Hepatocyte (in vitro differentiated cells): ENCODE results near the gene TEX29. TPM values are rescaled to one million over a fixed set of nuclear protein-coding genes. Genes with fewer than 3 reads are reported as not detected.

Experiments
- DNase-seq: peaks from one replicate; pipeline ENCODE4 v3.0.0-alpha.2; 2016; ENCODE audit warnings: low spot score
- H2AFZ ChIP-seq: fragments of 200-600 bp; sonication (generic); 2 replicates; pipeline ENCODE4 v1.6.0; 2016; ENCODE audit warnings: antibody characterized with exemption, mild to moderate bottlenecking
- H3K27ac ChIP-seq: fragments of 200-600 bp; sonication (generic); 2 replicates; pipeline ENCODE4 v1.5.1; 2016; ENCODE audit warnings: mild to moderate bottlenecking
- H3K27me3 ChIP-seq: fragments of 200-600 bp; sonication (generic); 2 replicates; pipeline ENCODE4 v1.6.1; 2016
- H3K36me3 ChIP-seq: fragments of 200-600 bp; sonication (generic); replicated peaks from 2 replicates; pipeline ENCODE4 v1.5.1; 2016; ENCODE audit warnings: low read depth; ENCODE audit not compliant: insufficient read depth
- H3K4me1 ChIP-seq: fragments of 200-600 bp; sonication (generic); 2 replicates; pipeline ENCODE4 v1.5.1; 2016; ENCODE audit warnings: mild to moderate bottlenecking, moderate library complexity; ENCODE audit not compliant: insufficient read depth
- H3K4me2 ChIP-seq: fragments of 200-600 bp; sonication (generic); 2 replicates; pipeline ENCODE4 v1.6.0; 2016
- H3K4me3 ChIP-seq: fragments of 200-600 bp; sonication (generic); 2 replicates; pipeline ENCODE4 v1.5.1; 2016; ENCODE audit warnings: mild to moderate bottlenecking
- H3K79me2 ChIP-seq: fragments of 200-600 bp; sonication (generic); 2 replicates; pipeline ENCODE4 v1.6.0; 2017; ENCODE audit warnings: mild to moderate bottlenecking
- H3K9me2 ChIP-seq: fragments of 200-600 bp; sonication (generic); replicated peaks from 2 replicates; pipeline ENCODE4 v1.6.0; 2017; ENCODE audit warnings: mild to moderate bottlenecking; ENCODE audit not compliant: insufficient read depth
- H3K9me3 ChIP-seq: fragments of 200-600 bp; sonication (generic); 2 replicates; pipeline ENCODE4 v1.5.1; 2016; ENCODE audit warnings: low read depth, mild to moderate bottlenecking
- H4K20me1 ChIP-seq: fragments of 200-600 bp; sonication (generic); 2 replicates; pipeline ENCODE4 v1.6.0; 2016; ENCODE audit warnings: mild to moderate bottlenecking; ENCODE audit not compliant: insufficient read depth, poor library complexity, severe bottlenecking
- EZH2 ChIP-seq: fragments of 200-600 bp; sonication (generic); IDR thresholded peaks from 2 replicates; pipeline ENCODE4 v1.6.1; 2016; ENCODE audit warnings: antibody characterized with exemption, mild to moderate bottlenecking, borderline replicate concordance
- EZH2phosphoT487 ChIP-seq: fragments of 200-600 bp; sonication (generic); IDR thresholded peaks from one replicate; pipeline ENCODE4 v1.6.1; 2018; ENCODE audit warnings: antibody characterized with exemption, mild to moderate bottlenecking, low read depth, moderate library complexity; ENCODE audit not compliant: unreplicated experiment, severe bottlenecking
- WGBS: methylation state at CpG from one replicate; pipeline ENCODE4 v1.1.6; 2016; ENCODE audit warnings: low lambda C conversion rate; ENCODE audit errors: missing lambda C conversion rate; 5-methylcytosine and 5-hydroxymethylcytosine counted together
- polyA plus RNA-seq: library from polyadenylated mRNA; unstranded; fragments of >200 nt; fragmentation: Nextera tagmentation; extraction: Ambion mirVana; gene quantifications from 2 replicates; pipeline ENCODE4 v1.2.1, GENCODE V29; 2016
- total RNA-seq: library from RNA; depleted of rRNA; stranded (reverse); fragments of >200 nt; gene quantifications from 2 replicates; pipeline ENCODE4 v1.2.3, GENCODE V29; 2014
- TF ChIP-seq, protein P1 (sequence below): fragments of 200-600 bp; sonication (generic); IDR thresholded peaks from 2 replicates; pipeline ENCODE4 v1.5.1; 2016; ENCODE audit warnings: antibody characterized with exemption, mild to moderate bottlenecking; ENCODE audit not compliant: poor library complexity

The TEX29 gene
- total and polyA plus RNA-seq, 2 experiments from 2014 or later: 0.83 to 1.8 TPM

DNA sequence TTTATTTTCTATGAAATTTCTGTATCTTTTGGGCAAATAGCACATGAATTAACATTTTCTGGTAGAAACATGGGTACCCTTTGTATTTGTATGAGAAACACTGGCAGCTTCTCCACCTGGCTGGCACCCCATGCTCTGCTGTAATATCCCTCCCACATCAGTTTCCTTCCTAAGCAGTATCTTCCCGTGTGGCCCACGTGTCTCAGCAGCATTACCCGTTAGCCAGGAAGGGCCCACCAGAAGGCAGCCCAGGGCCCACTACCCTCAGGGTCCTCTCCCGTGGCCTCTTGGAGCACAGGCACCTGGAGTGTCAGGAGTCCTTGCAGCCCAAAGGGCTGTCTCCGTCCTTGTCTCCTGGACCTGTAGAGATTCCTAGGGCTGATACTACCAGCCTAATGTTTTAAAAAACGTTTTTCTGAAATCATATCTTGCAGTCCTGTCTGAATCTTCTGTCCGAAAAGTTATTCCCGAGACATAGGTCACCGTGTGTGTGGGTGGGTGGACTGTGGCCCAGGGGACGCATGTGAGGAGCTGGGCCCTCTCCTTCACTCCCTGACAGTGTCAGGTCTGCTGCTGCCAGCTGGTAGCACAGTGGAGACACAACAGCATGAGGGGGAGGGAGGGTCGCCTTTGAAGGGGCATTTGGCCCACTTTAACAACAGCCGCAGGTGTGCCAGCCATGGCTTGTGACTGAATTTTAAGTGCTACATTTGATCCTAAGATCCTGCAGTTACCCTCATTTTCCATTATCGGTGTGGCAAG, 22.0 kb upstream of the TEX29 start:
- H3K4me2 ChIP-seq: no peak overlapping the region
- H3K36me3 ChIP-seq: no peaks in the 10 kb centered on the region
- H3K9me3 ChIP-seq: no peaks in the 10 kb centered on the region

DNA sequence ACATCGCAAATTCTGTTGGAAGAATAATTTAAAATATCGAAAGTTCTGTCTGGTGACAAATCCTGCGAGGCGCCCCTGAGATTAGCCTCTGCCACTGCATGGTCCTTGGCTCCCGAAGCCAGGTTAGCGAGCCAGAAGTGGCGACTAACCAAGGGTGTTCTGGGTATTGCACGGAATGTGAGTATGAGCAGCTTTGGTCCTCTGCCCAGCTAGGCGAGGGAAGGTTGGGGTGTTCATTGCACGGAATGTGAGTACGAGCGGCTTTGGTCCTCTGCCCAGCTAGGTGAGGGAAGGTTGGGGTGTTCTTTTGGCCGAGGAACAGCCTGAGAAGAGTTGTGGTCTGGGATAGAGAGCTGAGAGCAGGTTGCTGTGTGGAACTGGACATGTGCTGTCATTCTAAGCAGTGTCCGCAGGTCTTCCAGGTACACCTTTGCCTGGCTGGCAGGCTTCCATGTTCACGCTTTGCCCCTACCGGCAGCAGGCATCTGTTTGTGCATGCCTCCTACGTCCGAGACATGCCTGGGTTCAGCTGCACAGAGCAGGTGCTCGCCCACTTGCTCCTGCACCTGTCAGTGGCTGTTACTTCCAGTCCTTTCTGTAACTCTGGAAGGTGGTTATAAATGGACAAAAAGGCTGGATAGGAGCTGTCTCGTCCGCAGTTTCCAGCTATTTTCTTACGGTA, 18.3 kb upstream of the TEX29 start:
- no peaks in the 10 kb centered on the region for H3K79me2 ChIP-seq
- no peaks in the 10 kb centered on the region for H3K9me2 ChIP-seq
- H3K27ac ChIP-seq: no peak overlapping the region
- H3K4me1 ChIP-seq: no peaks in the 10 kb centered on the region
- H3K4me2 ChIP-seq: no peak overlapping the region
- H2AFZ ChIP-seq: no peak overlapping the region
- H3K9me3 ChIP-seq: no peaks in the 10 kb centered on the region
- no peaks in the 10 kb centered on the region for H3K36me3 ChIP-seq
- WGBS: 97% methylated on average over 22 of the region's 22 CpGs
- no peaks in the 10 kb centered on the region for H3K27me3 ChIP-seq
- no peak for DNase-seq
- TF ChIP-seq EZH2 (no peak), EZH2phosphoT487 (no peak)
- TF ChIP-seq, protein P1, sequence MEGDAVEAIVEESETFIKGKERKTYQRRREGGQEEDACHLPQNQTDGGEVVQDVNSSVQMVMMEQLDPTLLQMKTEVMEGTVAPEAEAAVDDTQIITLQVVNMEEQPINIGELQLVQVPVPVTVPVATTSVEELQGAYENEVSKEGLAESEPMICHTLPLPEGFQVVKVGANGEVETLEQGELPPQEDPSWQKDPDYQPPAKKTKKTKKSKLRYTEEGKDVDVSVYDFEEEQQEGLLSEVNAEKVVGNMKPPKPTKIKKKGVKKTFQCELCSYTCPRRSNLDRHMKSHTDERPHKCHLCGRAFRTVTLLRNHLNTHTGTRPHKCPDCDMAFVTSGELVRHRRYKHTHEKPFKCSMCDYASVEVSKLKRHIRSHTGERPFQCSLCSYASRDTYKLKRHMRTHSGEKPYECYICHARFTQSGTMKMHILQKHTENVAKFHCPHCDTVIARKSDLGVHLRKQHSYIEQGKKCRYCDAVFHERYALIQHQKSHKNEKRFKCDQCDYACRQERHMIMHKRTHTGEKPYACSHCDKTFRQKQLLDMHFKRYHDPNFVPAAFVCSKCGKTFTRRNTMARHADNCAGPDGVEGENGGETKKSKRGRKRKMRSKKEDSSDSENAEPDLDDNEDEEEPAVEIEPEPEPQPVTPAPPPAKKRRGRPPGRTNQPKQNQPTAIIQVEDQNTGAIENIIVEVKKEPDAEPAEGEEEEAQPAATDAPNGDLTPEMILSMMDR: no peak
- H4K20me1 ChIP-seq: no peaks in the 10 kb centered on the region
- no peak overlapping the region for H3K4me3 ChIP-seq

More for the DNA sequence above, 22.0 kb upstream of the TEX29 start:
- Histone ChIP-seq H3K79me2 (no peaks in the 10 kb centered on the region), H3K4me1 (no peaks in the 10 kb centered on the region), H3K9me2 (no peaks in the 10 kb centered on the region), H4K20me1 (no peaks in the 10 kb centered on the region), H3K4me3 (no peak overlapping the region), H2AFZ (no peak overlapping the region), H3K27me3 (no peaks in the 10 kb centered on the region), H3K27ac (no peak overlapping the region)
- TF ChIP-seq, protein P1: no peak
- TF ChIP-seq EZH2 (no peak), EZH2phosphoT487 (no peak)
- DNase-seq: no peak
- 91% methylated on average over 13 of the region's 13 CpGs for WGBS

DNA sequence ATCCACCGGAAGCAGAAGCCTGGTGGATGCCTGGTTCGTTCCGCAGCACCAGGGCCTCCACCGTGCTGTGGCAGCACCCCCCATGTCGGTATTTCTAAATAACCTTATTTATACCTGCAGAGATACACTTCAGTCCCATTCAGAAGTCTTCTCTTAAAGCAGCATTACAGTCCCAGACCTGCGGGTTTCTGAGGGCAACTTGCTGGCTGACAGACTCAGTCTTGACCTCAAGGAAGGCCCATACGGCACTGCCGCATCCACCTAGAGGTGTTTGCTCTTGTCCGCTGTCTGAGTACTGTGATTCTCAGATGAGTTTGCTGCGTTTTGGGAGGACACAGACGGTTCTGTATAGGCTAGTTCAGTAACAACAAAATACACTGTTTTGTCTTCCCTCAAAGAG, 16.9 kb upstream of the TEX29 start:
- no peaks in the 10 kb centered on the region for H3K79me2 ChIP-seq
- H3K4me3 ChIP-seq: no peak overlapping the region
- H3K9me3 ChIP-seq: no peaks in the 10 kb centered on the region
- WGBS: 97% methylated on average over 11 of the region's 11 CpGs
- H3K4me1 ChIP-seq: no peaks in the 10 kb centered on the region
- H3K9me2 ChIP-seq: no peaks in the 10 kb centered on the region
- no peak overlapping the region for H3K4me2 ChIP-seq
- TF ChIP-seq, protein P1: no peak
- no peak for TF ChIP-seq EZH2
- H3K36me3 ChIP-seq: no peaks in the 10 kb centered on the region
- H2AFZ ChIP-seq: no peak overlapping the region
- no peaks in the 10 kb centered on the region for H3K27me3 ChIP-seq
- DNase-seq: no peak
- H4K20me1 ChIP-seq: no peaks in the 10 kb centered on the region
- H3K27ac ChIP-seq: no peak overlapping the region
